Measurements from ENCODE around the gene F2RL3.

The F2RL3 gene

DNA sequence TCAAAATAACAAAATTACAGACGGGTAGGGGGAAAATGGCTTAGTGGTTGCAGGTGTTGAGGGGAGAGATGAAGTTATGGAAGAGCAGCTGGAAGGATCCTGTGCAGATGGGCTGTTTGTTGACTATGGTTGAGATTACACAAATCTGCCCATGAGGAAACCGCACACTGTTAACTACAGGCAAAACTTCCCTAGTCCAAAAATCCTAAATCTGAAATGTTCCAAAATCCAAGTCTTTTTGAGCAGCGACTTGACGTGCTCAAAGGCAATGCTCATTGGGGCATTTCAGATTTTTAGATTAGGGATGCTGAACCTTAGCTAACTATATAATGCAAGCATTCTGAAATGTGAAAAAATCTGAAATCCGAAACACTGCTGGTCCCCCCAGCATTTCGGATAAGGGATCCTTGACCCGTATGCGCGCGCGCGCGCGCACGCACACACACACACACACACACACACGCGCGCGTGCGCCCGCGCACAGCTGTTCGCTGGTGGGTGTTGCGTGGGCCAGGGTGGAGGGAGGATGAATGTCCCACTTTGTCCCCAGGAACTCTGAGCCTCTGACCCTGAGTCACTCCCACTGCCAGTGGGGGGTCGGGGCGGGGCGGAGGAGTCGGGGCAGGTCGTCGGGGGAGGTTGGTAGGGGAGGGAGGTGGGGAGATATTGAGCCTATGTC, 6.8 kb downstream of the F2RL3 start:
- no peak for DNase-seq

GRCh38 chr19:16896146-16897028, 7.6 kb downstream of the F2RL3 start:
- no peak for DNase-seq

GRCh38 chr19:16897029-16897855, 8.4 kb downstream of the F2RL3 start:
- no peak for DNase-seq

GRCh38 chr19:16897856-16898161, 9.0 kb downstream of the F2RL3 start:
- no peak for DNase-seq

GRCh38 chr19:16898361-16899015, 9.7 kb downstream of the F2RL3 start:
- DNase-seq, result no peak

DNA sequence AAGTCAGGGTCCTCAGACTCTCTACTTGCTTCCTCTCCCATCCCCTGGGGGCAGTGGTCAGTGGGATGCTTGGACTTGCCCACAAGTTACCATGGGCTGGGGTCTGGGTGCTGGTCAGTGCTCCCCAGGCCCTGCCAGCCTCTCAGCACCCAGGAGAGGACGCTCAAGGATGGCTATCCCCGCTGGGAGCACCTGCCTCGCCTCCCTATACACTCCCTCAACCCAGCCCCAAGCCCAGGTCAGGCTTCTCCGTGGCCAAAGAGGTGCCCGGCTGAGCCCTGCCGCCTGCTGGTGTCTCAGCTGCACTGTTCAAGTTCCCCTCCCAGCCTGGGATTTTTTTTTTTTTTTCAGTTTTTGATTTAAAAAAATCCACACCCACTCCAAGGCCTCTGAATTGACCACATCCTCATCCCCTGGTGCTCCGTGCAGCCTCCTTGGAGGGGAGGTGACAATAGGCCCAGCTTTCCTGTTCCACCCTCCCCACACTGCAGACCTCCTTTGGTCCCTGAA, 10.8 kb downstream of the F2RL3 start:
- no peak for DNase-seq

DNA sequence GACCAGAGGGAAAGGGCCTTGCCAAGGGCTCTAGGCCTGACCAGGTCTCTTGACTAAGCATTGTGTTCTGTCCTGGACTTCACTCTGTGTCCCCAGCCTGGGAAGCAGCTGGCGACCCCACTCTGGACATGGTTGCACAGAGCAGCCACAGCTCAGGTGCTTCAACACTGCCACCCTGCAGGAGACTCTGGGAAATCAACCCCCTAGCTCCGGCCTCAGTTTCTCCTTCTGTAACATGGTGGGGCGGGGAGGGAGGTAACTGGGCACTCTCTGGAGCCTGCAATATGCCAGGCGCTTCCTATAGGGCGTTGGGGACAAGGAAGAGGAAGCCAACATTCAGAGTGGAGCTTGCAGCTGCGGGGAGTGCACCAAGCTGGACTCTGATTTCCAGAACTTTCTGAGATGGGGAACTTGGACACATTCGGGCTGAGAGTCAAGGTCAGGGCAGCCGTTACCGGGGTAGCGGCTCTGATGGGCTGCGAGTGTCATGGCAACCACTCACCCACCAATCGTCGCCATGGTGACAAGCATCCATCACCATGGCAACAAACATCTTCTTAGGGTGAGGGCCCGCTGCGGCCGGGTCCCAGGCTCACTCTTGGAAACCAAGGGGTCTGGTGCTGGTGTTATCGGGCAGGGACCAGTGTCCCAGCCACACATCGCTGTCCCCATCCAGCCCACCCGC, 12.8 kb downstream of the F2RL3 start:
- no peak for DNase-seq

- DNase-seq, result no peak
These were observed 13.7 kb downstream of the F2RL3 start for GRCh38 chr19:16902545-16902944.

GRCh38 chr19:16903347-16903746, 14.5 kb downstream of the F2RL3 start:
- DNase-seq, result no peak

DNA sequence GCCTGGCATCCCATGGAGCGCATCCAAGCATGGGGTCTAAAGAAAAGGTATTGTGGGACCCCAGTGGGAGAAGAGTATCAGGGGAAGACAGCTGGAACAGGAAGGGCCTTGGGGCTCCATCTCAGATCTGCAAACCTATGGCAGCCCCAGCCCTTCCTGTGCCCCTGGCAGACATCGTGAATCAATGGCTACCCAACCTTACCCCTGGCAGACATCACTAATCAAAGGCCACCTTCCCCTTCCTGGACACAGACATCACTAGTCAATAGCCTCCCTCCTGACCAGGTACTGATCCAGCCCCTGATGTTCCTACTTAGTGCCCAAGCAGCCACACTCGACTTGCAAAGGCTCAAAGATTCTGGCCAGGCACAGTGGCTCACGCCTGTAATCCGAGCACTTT, 15.8 kb downstream of the F2RL3 start:
- DNase-seq, result no peak

DNA sequence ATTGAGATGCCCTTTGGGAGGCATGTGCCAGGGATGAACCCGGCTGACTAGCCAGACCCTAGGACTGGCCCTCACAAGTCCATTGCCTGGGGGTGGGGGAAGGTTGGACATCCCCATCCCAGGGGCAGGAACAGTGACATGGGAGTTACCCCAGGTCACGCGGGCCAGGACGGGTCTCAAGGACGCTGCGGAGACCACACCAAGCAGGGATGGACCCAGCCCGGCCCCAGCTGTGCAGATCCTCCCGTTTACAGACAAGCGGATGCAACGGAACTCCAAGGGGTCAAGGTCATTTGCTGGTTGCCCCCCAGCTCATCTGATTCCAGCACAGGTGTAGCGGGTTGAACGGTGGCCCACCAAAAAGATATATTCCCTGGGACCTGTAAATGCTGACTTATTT, 20.0 kb downstream of the F2RL3 start:
- DNase-seq, result no peak

DNA sequence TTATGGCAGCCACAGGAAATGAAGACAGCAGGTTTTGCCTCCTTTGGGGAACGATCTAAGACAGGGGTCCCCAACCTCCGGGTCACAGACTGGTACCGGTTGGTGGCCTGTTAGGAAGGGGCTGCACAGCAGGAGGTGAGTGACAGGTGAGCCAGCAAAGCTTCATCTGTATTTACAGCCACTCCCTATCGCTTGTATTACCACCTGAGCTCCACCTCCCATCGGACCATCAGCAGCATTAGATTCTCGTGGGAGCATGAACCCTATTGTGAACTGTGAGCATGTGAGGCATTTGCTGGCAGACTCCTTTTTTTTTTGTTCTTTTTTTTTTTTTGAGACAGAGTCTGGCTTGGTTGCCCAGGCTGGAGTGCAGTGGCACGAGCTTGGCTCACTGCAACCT, 22.2 kb downstream of the F2RL3 start:
- DNase-seq, result no peak

- no peak for DNase-seq
These were observed 24.0 kb downstream of the F2RL3 start for GRCh38 chr19:16912780-16913179.

DNA sequence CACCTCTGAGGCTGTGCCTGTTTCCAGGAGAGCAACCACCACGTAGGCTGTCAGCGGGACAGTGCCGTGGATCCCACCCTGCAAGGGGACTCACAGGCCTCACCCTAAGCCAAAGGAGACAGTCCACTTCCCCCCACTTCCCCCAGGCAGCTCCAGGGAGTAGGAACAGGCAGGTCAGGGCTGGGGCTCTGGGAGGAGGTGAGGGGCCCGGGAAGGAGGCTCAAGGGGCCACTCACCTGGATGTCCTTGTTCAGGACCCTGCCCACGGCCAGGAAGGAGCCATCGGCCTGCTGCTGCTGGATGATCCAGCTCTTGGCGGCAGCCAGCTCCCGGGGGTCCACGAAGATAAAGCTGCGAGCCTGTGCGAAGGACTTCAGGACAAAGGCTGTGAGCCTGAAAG, 25.6 kb downstream of the F2RL3 start:
- no peak for DNase-seq

- no peak for DNase-seq
These were observed 26.3 kb downstream of the F2RL3 start for GRCh38 chr19:16915135-16915534.

- no peak for DNase-seq
These were observed 26.9 kb downstream of the F2RL3 start for GRCh38 chr19:16915734-16916133.

- DNase-seq, result no peak
These were observed 28.6 kb downstream of the F2RL3 start for GRCh38 chr19:16917401-16917800.

- DNase-seq, result no peak
These were observed 30.7 kb downstream of the F2RL3 start for GRCh38 chr19:16919496-16919895.

DNA sequence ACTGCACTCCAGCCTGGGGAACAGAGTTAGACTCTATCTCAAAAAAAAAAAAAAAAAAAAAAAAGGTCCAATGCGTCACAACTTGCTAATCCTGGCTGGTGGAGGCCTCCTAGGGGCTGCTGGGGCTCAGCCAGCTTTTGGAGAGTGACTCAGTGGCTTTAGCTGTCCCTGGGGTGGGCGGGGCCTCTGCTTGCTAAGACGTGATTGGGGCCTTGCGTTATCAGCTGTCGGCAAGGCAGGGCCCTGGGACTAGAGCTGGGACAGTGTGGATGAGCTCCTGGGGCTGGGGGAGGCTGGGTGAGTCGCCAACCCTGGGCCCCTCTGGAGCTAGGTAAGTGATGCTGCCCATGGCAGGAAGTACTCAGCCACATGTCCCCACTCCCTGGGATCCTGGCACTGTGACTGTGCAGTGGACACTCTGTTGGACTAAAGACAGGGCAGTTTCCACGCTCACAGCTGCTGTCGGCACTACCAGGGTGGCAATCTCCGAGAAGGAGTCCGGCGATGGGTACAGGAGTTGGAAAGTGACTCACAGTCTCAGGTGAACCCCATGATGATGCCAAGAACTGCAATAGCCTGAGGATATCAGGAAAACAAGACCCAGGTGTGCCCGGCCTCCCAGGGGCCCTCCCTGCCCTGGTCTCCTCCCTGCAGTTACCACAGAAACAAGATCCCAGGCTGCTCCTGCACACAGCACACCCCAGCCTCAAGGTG, 32.2 kb downstream of the F2RL3 start:
- no peak for DNase-seq

GRCh38 chr19:16921766-16922591, 33.2 kb downstream of the F2RL3 start:
- no peak for DNase-seq

DNA sequence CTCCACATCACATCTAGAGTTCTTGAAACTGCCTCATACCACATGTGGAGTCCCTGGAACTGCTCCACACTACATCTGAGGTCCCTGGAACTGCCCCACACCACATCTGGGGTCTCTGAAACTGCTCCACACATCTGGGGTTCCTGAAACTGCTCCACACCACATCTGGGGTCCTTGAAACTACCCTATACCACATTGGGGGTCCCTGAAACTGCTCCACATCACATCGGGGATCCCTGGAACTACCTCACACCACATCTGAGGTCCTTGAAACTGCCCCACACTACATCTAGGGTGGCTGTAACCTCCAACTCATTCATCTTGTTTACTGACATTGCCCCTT, 33.8 kb downstream of the F2RL3 start:
- no peak for DNase-seq

Measured in NCI-H345 (cell line).